ENCODE data around the gene ARL8A.
"Not testable (repeated sequence)": the region's sequence is repeated elsewhere in the genome, so short reads cannot be mapped to it uniquely, and the experiment has no call there.

Gene ARL8A

DNA sequence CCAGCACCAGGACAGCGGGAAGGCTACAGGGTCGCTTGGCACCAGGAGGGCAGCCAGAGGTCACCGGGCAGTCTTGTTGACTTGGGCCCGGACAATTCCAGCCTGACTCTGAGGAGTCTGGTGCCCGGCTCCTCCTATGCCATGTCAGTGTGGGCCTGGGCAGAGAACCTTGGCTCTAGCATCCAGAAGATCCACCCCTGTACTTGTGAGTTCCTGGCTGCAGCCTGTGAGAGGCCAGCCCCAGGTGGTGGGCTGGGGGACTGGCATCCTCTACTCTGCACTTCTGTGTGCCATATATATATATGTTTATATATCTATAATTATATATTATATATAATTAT is 27.4 kb upstream of the ARL8A start:
- DNase-seq = no peak

GRCh38 chr1:202171292-202172014 is 26.9 kb upstream of the ARL8A start:
- DNase-seq = no peak

DNA sequence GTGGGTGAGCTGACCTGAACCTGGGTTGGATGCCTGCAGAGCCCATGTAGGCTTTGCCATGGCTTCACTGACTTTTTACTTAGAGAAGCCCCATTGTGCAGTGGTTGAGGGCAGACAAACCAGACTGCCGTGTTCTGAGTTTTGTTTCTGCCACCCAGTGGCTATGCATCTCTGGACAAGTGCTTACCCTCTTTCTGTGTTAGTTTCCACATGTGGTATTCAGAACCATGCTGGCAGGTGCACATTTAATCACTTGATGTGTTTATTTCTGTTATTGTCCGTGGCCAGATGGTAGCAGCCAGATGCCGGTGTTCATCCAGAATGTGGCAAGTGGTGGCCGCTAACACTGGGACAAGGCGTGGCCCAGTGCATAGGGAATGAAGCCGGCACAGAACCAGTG is 26.2 kb upstream of the ARL8A start:
- no peak for DNase-seq

DNA sequence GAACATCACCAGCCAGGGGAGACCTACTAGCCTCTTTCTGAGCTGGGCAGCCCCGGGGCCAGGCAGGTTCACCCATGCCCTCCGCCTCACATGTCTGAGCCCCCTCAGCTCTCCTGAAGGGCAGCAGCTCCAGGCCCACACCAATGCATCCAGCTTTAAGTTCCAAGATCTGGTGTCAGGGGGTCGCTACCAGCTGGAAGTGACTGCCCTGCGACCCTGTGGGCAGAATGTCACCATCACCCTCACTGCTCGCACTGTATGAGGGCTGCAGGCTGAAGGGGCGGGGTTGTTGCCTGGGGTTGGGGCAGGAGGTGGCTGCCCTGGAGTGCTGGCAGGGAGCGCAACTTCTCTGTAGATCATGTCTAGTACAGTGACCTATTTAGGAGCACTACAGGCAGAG is 24.3 kb upstream of the ARL8A start:
- DNase-seq = no peak

DNA sequence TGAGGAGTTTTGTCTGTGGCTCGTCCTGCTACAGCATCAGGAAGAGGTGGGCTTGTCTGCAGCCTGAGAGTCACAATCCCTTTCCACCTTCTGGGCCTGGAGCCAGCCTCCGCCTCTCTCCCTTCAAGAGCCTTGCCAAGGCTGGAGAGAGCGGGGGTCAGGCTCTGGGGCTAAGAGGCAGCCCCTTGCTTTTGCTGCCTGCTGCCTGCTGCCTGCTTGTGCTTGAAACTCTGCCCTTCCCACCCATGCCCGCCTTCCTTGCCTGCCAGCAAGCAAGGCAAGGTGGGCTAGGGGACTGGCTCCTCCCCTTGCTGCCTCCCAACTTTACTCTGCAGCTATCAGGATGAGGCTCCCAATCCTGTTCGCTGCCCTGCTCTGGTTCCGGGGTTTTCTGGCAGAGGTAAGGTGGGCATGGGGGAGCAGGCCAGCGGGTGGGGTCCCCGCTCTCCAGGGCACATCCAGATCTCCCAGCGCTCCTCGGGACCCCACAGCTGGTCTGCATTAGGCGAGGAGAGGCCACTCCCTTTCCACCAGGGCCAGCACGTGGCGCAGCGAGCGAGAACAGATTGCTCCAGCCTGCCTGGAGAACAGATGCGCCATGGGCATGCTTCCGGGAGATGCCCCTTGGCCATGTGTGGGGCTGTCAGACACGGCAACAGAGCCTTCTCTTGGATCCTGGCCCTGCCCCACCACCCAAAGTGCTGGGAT is 23.3 kb upstream of the ARL8A start:
- DNase-seq = no peak

GRCh38 chr1:202167054-202167453 is 22.5 kb upstream of the ARL8A start:
- DNase-seq = not testable (repeated sequence)

DNA sequence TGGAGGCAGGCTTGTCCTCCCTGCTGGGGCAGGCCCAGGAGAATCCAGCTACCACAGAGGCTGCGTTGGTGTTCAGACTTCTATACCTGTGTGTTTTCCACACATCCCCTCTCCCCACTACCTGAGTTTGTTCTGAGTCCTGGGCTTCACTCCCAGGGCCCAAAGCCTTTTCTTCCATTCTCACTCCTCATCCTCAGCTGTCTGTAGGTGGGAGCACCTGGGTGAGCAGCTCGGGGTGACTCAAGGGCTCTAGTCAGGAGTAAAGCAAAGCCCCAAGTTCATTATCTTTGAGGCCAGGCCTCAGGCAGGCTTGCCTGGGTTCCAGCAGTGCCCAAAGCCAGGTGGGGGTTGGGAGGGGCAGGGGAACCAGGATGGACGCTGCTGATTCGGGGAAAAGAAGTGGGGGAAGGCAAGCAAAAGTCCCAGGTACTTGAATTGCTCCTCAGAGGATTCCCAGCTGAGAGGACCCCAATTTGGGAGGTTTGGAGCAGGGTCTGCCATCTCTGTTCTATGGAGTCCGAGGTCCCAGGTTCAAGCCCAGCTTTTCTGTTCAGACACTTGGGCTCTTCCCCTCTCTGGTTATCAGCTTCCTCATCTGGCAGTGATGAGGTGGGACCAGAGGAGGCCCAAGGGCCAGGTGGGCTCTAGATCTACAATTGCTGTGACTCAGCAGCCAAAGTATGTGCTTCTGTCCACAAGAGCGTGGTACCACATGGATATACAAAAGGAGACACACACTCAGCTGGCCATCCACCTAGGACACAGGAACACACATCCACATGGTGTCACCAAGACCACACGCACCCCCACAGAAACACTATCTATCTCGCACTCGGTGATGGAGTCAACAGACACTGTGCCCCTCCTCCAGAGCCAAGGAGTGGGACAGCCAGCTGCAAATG is 21.7 kb upstream of the ARL8A start:
- no peak for DNase-seq

GRCh38 chr1:202165267-202165941 is 20.9 kb upstream of the ARL8A start:
- no peak for DNase-seq

- DNase-seq = peak; percentile 88
Measured at GRCh38 chr1:202164271-202165037, 19.9 kb upstream of the ARL8A start.

GRCh38 chr1:202163281-202164270 is 19.0 kb upstream of the ARL8A start:
- DNase-seq = no peak

GRCh38 chr1:202162418-202163280 is 18.1 kb upstream of the ARL8A start:
- no peak for DNase-seq

GRCh38 chr1:202162047-202162417 is 17.5 kb upstream of the ARL8A start:
- no peak for DNase-seq

GRCh38 chr1:202161151-202162046 is 16.9 kb upstream of the ARL8A start:
- no peak for DNase-seq

- DNase-seq = peak; percentile 75
Measured at GRCh38 chr1:202160377-202160940, 15.9 kb upstream of the ARL8A start, which contains the start of gene PTPN7. Gene PTPN7, minus strand, starts transcription at chr1:202160602. Its CDS starts 1,200 bp downstream, at chr1:202159402.

DNA sequence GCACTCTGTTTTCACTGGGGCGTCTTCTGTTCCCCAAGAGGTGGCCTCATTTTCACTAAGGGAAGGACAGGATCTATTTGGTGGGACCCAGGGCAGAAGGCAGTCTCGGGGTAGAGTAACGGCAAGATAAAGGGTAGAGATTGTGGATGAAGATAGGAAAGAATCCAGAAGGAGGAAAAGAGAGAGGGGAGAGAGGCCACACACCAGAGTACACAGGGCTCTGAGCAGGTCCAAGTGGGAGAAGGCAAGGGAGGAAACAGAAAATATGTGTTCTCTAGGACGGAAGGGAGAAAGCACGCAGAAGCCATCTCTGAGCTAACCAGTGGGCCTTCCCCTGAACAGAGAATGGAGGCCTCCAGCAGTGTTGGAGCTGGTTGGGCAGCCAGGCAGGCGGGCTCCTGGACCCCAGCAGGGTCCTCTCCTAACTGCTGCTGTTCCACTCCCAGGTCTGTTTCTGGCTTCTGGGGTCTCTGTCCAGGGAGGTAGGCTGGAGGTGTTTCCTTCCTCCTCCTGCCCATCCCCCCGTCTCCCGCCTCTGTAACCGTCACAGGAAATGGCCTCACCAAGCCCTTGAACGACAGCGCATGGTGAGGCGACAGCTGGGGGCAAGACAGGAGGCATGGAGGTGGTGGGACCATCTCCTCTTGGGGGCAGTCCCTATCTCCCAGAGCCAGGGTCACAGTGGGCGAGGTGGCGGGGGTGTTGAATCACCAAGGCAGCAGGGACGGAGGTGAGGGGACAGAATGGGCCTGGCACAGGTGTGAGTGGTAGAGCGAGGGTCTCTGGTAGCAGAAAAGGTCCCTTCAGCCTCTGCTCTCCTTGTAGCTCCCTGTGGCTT is 15.2 kb upstream of the ARL8A start:
- DNase-seq = no peak

GRCh38 chr1:202158810-202159533 is 14.4 kb upstream of the ARL8A start:
- DNase-seq = no peak

DNA sequence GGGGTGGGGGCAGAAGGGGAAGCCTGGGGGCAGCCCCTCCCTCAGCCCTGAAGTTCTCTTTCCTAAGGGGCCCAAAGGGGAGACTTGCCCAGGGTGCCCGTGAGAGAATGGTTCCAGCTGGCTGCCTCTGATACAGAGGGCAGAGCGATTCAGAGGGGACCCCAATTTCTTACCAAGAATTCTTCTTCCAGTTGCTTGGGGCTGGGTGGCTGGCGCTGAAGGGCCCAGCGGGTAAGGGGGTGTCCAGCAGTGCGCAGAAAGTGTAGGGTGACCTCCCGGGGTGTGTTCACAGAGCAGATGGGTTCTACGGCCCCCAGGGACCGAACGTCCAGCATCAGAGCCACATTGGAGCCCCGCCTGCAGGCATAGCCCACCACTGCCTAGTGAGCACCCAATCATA is 13.4 kb upstream of the ARL8A start:
- no peak for DNase-seq

All from central memory CD4-positive, alpha-beta T cell (primary cell).